Stimulated activated CD8-positive, alpha-beta memory T cell treated with anti-CD3 and anti-CD28 coated beads, Interleukin-4, amount 100 ng/mL, for 4 hours (primary cell): ENCODE data around the gene KRT79.

ENCODE experiments used
- DNase-seq, 2 donors: peaks; one replicate each; pipeline ENCODE4 v3.0.0-alpha.2; 2020; ENCODE audit warnings: low read depth in 2 of 2, low spot score in 1 of 2

KRT79 gene

GRCh38 chr12:52792185-52793029, 41.7 kb downstream of the KRT79 start:
- no peak for DNase-seq

GRCh38 chr12:52791271-52792184, 42.6 kb downstream of the KRT79 start:
- DNase-seq: no peak

GRCh38 chr12:52790427-52791270, 43.5 kb downstream of the KRT79 start:
- no peak for DNase-seq

- DNase-seq: no peak
These were observed 44.3 kb downstream of the KRT79 start for GRCh38 chr12:52789637-52790426.

GRCh38 chr12:52788876-52789636, 45.1 kb downstream of the KRT79 start:
- no peak for DNase-seq

- DNase-seq: no peak
These were observed 45.8 kb downstream of the KRT79 start for GRCh38 chr12:52788192-52788875.

GRCh38 chr12:52787324-52788191, 46.6 kb downstream of the KRT79 start:
- no peak for DNase-seq

- no peak for DNase-seq
These were observed 49.2 kb downstream of the KRT79 start for GRCh38 chr12:52784909-52785308.

- no peak for DNase-seq
These were observed 50.4 kb downstream of the KRT79 start for GRCh38 chr12:52783563-52784316.

- no peak for DNase-seq
These were observed 51.6 kb downstream of the KRT79 start for GRCh38 chr12:52782502-52782901.

- DNase-seq: no peak
These were observed 52.6 kb downstream of the KRT79 start for GRCh38 chr12:52781399-52782082.

GRCh38 chr12:52779914-52780313, 54.2 kb downstream of the KRT79 start:
- DNase-seq: no peak

- no peak for DNase-seq
These were observed 55.3 kb downstream of the KRT79 start for GRCh38 chr12:52778833-52779232.

GRCh38 chr12:52777566-52777965, 56.5 kb downstream of the KRT79 start:
- DNase-seq: no peak

- DNase-seq: no peak
These were observed 57.2 kb downstream of the KRT79 start, which contains the start of gene KRT76 for GRCh38 chr12:52776913-52777395. Gene KRT76 (minus strand): TSS chr12:52777345. CDS start chr12:52777291, 54 bp downstream.

GRCh38 chr12:52776435-52776834, 57.7 kb downstream of the KRT79 start:
- no peak for DNase-seq
